K562 (cell line): Measurements from ENCODE around the gene MX1. TPM values are rescaled to one million over a fixed set of nuclear protein-coding genes. Genes with fewer than 3 reads are reported as not detected.

Experiments
- ATAC-seq: fragments of 200-7000 bp; cut with Tn5 transposase; 3 replicates; pipeline ENCODE4 v1.9.1; 2020; ENCODE audit warnings: moderate library complexity
- BruUV-seq: library from RNA; stranded (reverse); fragments of 400-500 nt; replicated peaks from 2 replicates; lab custom pipeline; 2021; lab: Mats Ljungman, UMichigan
- CTCF ChIA-PET: fragments of 300-600 bp; formaldehyde crosslinking; extraction: SDS; loops from one replicate; lab custom pipeline; 2021; ENCODE audit warnings: low intra/inter-chr PET ratio; lab: Yijun Ruan, JAX
- POLR2A ChIA-PET: fragments of 300-600, 350-650 bp; sonication (Branson Sonifier 250); formaldehyde crosslinking; extraction: SDS; loops from one replicate; lab custom pipeline; 2021; ENCODE audit warnings: antibody characterized with exemption, inconsistent platforms; lab: Yijun Ruan, JAX
- DNase-seq, 4 experiments: peaks; one replicate each; pipeline versions ENCODE4 v3.0.0 to v3.0.0-alpha.2; 2011 to 2018; ENCODE audit warnings: low spot score in 3 of 4, mixed read lengths in 3 of 4; ENCODE audit errors: extremely low read depth in 1 of 4
- FAIRE-seq: peaks from 2 replicates; lab custom pipeline; 2011; peaks lifted over from hg19 to GRCh38; lab: Jason Lieb, UNC
- H2AFZ ChIP-seq: 2 replicates; pipeline ENCODE4 v1.6.0; 2011; ENCODE audit warnings: low read depth, low read length, control low read depth, inconsistent platforms
- H3K27ac ChIP-seq: fragments of 200-600 bp; 3 replicates; pipeline ENCODE4 v1.8.0; 2011; ENCODE audit warnings: low read depth, mild to moderate bottlenecking, control low read depth, inconsistent platforms, low read length, moderate library complexity, mixed read lengths; ENCODE audit errors: extremely low read depth
- H3K27me3 ChIP-seq, 2 experiments: fragments of 300-600 bp in 1 of 2; 2 replicates in 1 of 2; 3 replicates in 1 of 2; pipeline versions ENCODE4 v1.6.0 to v1.8.0; 2011; ENCODE audit warnings: inconsistent platforms in 2 of 2, low read length in 2 of 2, mild to moderate bottlenecking in 1 of 2, mixed read lengths in 1 of 2, moderate library complexity in 1 of 2; ENCODE audit not compliant: control insufficient read depth in 2 of 2, insufficient read depth in 2 of 2
- H3K36me3 ChIP-seq: fragments of 300-600 bp; 3 replicates; pipeline ENCODE4 v1.8.0; 2011; ENCODE audit warnings: mild to moderate bottlenecking, low read length, inconsistent platforms; ENCODE audit not compliant: control insufficient read depth, insufficient read depth
- H3K4me1 ChIP-seq, 2 experiments: fragments of 200-600 bp in 1 of 2; replicated peaks in 1 of 2; 2 replicates in 1 of 2; 3 replicates in 1 of 2; pipeline versions ENCODE4 v1.5.1 to v1.8.0; 2011; ENCODE audit warnings: inconsistent platforms in 2 of 2, low read length in 2 of 2, mild to moderate bottlenecking in 1 of 2, mixed read lengths in 1 of 2, moderate library complexity in 1 of 2; ENCODE audit not compliant: control insufficient read depth in 2 of 2, insufficient read depth in 2 of 2
- H3K4me2 ChIP-seq: 2 replicates; pipeline ENCODE4 v1.6.1; 2011; ENCODE audit warnings: low read length, control low read depth, inconsistent platforms, mixed read lengths; ENCODE audit not compliant: insufficient read depth
- H3K4me3 ChIP-seq: fragments of 200-600 bp; sonication (generic), shearing (Covaris generic); 2 replicates; pipeline ENCODE4 v1.5.1; 2016; ENCODE audit warnings: control low read depth, inconsistent platforms
- H3K79me2 ChIP-seq: fragments of 200-600 bp; 3 replicates; pipeline ENCODE4 v1.8.0; 2011; ENCODE audit warnings: low read length, inconsistent platforms; ENCODE audit not compliant: control insufficient read depth, insufficient read depth
- H3K9ac ChIP-seq, 2 experiments: 2 replicates each; pipeline versions ENCODE4 v1.6.0 to v1.6.1; 2011; ENCODE audit warnings: low read depth in 2 of 2, low read length in 2 of 2, control low read depth in 1 of 2, inconsistent platforms in 1 of 2, mild to moderate bottlenecking in 1 of 2, mixed read lengths in 1 of 2; ENCODE audit not compliant: insufficient read depth in 1 of 2
- H3K9me1 ChIP-seq: one replicate; pipeline ENCODE4 v1.6.0; 2011; ENCODE audit warnings: inconsistent platforms, mild to moderate bottlenecking, low read length, moderate library complexity; ENCODE audit not compliant: control insufficient read depth, insufficient read depth
- H3K9me3 ChIP-seq: replicated peaks from 2 replicates; pipeline ENCODE4 v1.5.1; 2011; ENCODE audit warnings: low read depth, low read length, inconsistent platforms; ENCODE audit not compliant: control insufficient read depth, insufficient read depth
- H4K20me1 ChIP-seq: replicated peaks from 2 replicates; pipeline ENCODE4 v1.6.1; 2011; ENCODE audit warnings: low read length, inconsistent platforms, mixed read lengths; ENCODE audit not compliant: control insufficient read depth, insufficient read depth
- AFF4 ChIP-seq: sonication (generic); formaldehyde crosslinking; IDR thresholded peaks from 2 replicates; pipeline ENCODE4 v1.8.0; 2023; ENCODE audit warnings: mild to moderate bottlenecking, missing genetic modification reagents
- CHD1 ChIP-seq: fragments of 200-600 bp; sonication (generic); IDR thresholded peaks from one replicate; pipeline ENCODE4 v1.6.1; 2012; ENCODE audit warnings: mild to moderate bottlenecking, moderate library complexity, low read length, inconsistent platforms
- CTCF ChIP-seq, 3 experiments: IDR thresholded peaks in 2 of 3; conservative IDR thresholded peaks in 1 of 3; 2 replicates each; pipeline ENCODE4 v1.5.1; 2011 to 2012; ENCODE audit warnings: low read length in 3 of 3, mild to moderate bottlenecking in 3 of 3, control low read depth in 2 of 3, improper control_type of control experiment in 1 of 3, inconsistent platforms in 1 of 3, low read depth in 1 of 3, mixed read lengths in 1 of 3, moderate library complexity in 1 of 3; ENCODE audit not compliant: insufficient read depth in 2 of 3
- GTF2F1 ChIP-seq: IDR thresholded peaks from 2 replicates; pipeline ENCODE4 v1.6.1; 2011; ENCODE audit warnings: low read depth, low read length, improper control_type of control experiment
- HNRNPK ChIP-seq: fragments of 200-400 bp; formaldehyde crosslinking; IDR thresholded peaks from one replicate; pipeline ENCODE4 v1.6.1; 2018; ENCODE audit warnings: mild to moderate bottlenecking, low read depth, low read length; ENCODE audit not compliant: poor library complexity, severe bottlenecking
- ILF3 ChIP-seq: fragments of 450-650 bp; IDR thresholded peaks from 2 replicates; pipeline ENCODE4 v1.6.1; 2018; ENCODE audit warnings: antibody characterized with exemption, mild to moderate bottlenecking, moderate library complexity, borderline replicate concordance
- PHB ChIP-seq: fragments of 250-450 bp; sonication (Bioruptor Pico); IDR thresholded peaks from 2 replicates; pipeline ENCODE4 v1.5.0; 2021
- PHTF2 ChIP-seq: fragments of 250-450 bp; sonication (Bioruptor Pico); IDR thresholded peaks from 2 replicates; pipeline ENCODE4 v1.5.0; 2021; ENCODE audit warnings: mild to moderate bottlenecking
- POLR3G ChIP-seq: IDR thresholded peaks from 2 replicates; pipeline ENCODE4 v1.6.1; 2011; ENCODE audit not compliant: insufficient read length, insufficient replicate concordance; ENCODE audit errors: extremely low read depth
- PTBP1 ChIP-seq: fragments of 200-400 bp; formaldehyde crosslinking; IDR thresholded peaks from 2 replicates; pipeline ENCODE4 v1.6.1; 2017; ENCODE audit warnings: low read depth, low read length
- SIN3B ChIP-seq: fragments of 450-650 bp; IDR thresholded peaks from 2 replicates; pipeline ENCODE4 v1.6.1; 2017; ENCODE audit warnings: low read depth, mild to moderate bottlenecking, moderate library complexity
- SUPT5H ChIP-seq: fragments of 450-650 bp; IDR thresholded peaks from 2 replicates; pipeline ENCODE4 v1.6.1; 2016
- THRB ChIP-seq: fragments of 450-650 bp; formaldehyde crosslinking; conservative IDR thresholded peaks from 2 replicates; pipeline ENCODE4 v1.4.0; 2022; ENCODE audit warnings: mild to moderate bottlenecking, missing genetic modification characterization
- ZNF311 ChIP-seq: fragments of 250-450 bp; sonication (Bioruptor Pico); IDR thresholded peaks from 2 replicates; pipeline ENCODE4 v1.4.0; 2020; ENCODE audit warnings: mild to moderate bottlenecking, moderate library complexity
- ZNF77 ChIP-seq: fragments of 250-450 bp; sonication (Bioruptor Pico); IDR thresholded peaks from 2 replicates; pipeline ENCODE4 v1.5.0; 2020
- WGBS: fragments of 100-300 bp; shearing (Covaris generic); methylation state at CpG from one replicate; pipeline ENCODE4 v1.1.6; 2016; ENCODE audit warnings: low coverage, mixed read lengths; ENCODE audit not compliant: insufficient coverage; ENCODE audit errors: missing lambda C conversion rate; 5-methylcytosine and 5-hydroxymethylcytosine counted together
- in situ Hi-C: fragments of 300-500 bp; cut with MboI; formaldehyde crosslinking; loops from 4 replicates; pipeline ENCODE4 v1.15.0; 2018; ENCODE audit warnings: inconsistent platforms, mixed read lengths
- intact Hi-C: fragments of 100-400 bp; cut with micrococcal nuclease; formaldehyde crosslinking; loops from 2 replicates; pipeline ENCODE4 v1.14.2; 2022
- polyA plus RNA-seq, 8 experiments: library from polyadenylated mRNA; depleted of rRNA in 4 of 8; stranded (reverse) in 5 of 8; unstranded in 3 of 8; fragments of >200 nt; fragmentation: Nextera tagmentation in 2 of 8; fragmentation: Illumina TruSeq in 1 of 8; extraction: Ambion mirVana in 2 of 8; extraction: Trizol in 1 of 8; gene quantifications; 2 replicates each; pipeline versions ENCODE4 v1.2.1 to v1.2.3, GENCODE V29; 2011 to 2014; ENCODE audit warnings: inconsistent platforms in 1 of 8, missing spikeins in 1 of 8
- total RNA-seq, 7 experiments: library from RNA; depleted of rRNA in 6 of 7; stranded (reverse); fragments of >200 nt in 6 of 7; fragmentation: Illumina TruSeq in 2 of 7; extraction: Trizol in 2 of 7; gene quantifications; 2 replicates each; pipeline versions ENCODE4 v1.2.1 to v1.2.3, GENCODE V29; 2011 to 2021; ENCODE audit warnings: low replicate concordance in 1 of 7

The MX1 gene
- total and polyA plus RNA-seq, 9 of the 15 experiments (the other 6 are each of a cell fraction or from before 2014, with no cell fraction given) = 0.07 to 0.51 (median 0.21) TPM; not detected in 5

GRCh38 chr21:41459884-41460534 lies 34.0 kb downstream of the MX1 start:
- WGBS = under 1% methylated on average over 9 of the region's 9 CpGs
- H3K36me3 ChIP-seq = no peaks in the 10 kb centered on the region
- ChIA-PET POLR2A (no interaction called here), CTCF (interaction anchor here (0.9 to 1.5 kb wide), 3 partner anchors 172 to 339 kb away, joined by 4 to 6 read pairs (median 4); no protein-coding TSS in a partner anchor)
- FAIRE-seq (no peak), DNase-seq (no peak), ATAC-seq (no peak)
- peaks cover 8 to 23% of the 10 kb centered on the region in 2 experiments; a peak in 3 of 5 replicates for H3K27me3 ChIP-seq
- H3K4me2 ChIP-seq = no peak overlapping the region
- H4K20me1 ChIP-seq = no peaks in the 10 kb centered on the region
- no peaks in the 10 kb centered on the region for H3K9me3 ChIP-seq
- H3K4me1 ChIP-seq = peaks cover 0 to 3% of the 10 kb centered on the region in 2 experiments; a peak in 1 of 5 replicates
- no TSS peak for BruUV-seq
- no peaks in the 10 kb centered on the region for H3K79me2 ChIP-seq
- no peak overlapping the region for H3K9ac ChIP-seq
- no peaks in the 10 kb centered on the region for H3K9me1 ChIP-seq
- no peak overlapping the region for H3K27ac ChIP-seq
- H2AFZ ChIP-seq = no peak overlapping the region
- intact Hi-C loops = loop anchor here (1.0 to 10.0 kb wide), 2 partner anchors 177 to 335 kb away; no protein-coding TSS in a partner anchor
- in situ Hi-C loops = no loop called here
- no peak overlapping the region for H3K4me3 ChIP-seq
- no peak for TF ChIP-seq ZNF311
- TF ChIP-seq HNRNPK = no peak
- no peak for TF ChIP-seq POLR3G
- no peak for TF ChIP-seq SUPT5H
- TF ChIP-seq PTBP1 = no peak
- no peak for TF ChIP-seq ZNF77
- no peak for TF ChIP-seq CTCF (IDR thresholded peaks at IDR 0.05 in 2 of 3, conservative IDR thresholded peaks at IDR 0.05 in 1 of 3; ENCODE audit: insufficient read depth in 2 of 3, low read depth in 1 of 3, low read length in 3 of 3)
- TF ChIP-seq THRB (CRISPR knock-in tag) = no peak
- TF ChIP-seq CHD1 = no peak
- TF ChIP-seq AFF4 (CRISPR knock-in tag) = no peak
- no peak for TF ChIP-seq SIN3B
- no peak for TF ChIP-seq PHTF2 (CRISPR knock-in tag)
- TF ChIP-seq ILF3 = no peak
- no peak for TF ChIP-seq PHB (CRISPR knock-in tag)
- TF ChIP-seq GTF2F1 = no peak
